Neural crest cell (in vitro differentiated cells): ENCODE data around the gene SPOPL. TPM values are rescaled to one million over a fixed set of nuclear protein-coding genes. Genes with fewer than 3 reads are reported as not detected.

ENCODE experiments used
- DNase-seq: peaks from one replicate; pipeline ENCODE4 v3.0.0; 2021; ENCODE audit warnings: low read depth, mixed read lengths, low spot score
- H3K27ac Mint-ChIP-seq: one replicate; pipeline ENCODE4 v1.8.0; 2021; ENCODE audit warnings: mild to moderate bottlenecking, mixed read lengths; ENCODE audit not compliant: unreplicated experiment
- H3K27me3 Mint-ChIP-seq: 2 replicates; pipeline ENCODE4 v1.8.0; 2021; ENCODE audit warnings: low read depth, mild to moderate bottlenecking, mixed read lengths
- H3K36me3 Mint-ChIP-seq: 2 replicates; pipeline ENCODE4 v1.8.0; 2021; ENCODE audit warnings: low read depth, mild to moderate bottlenecking, mixed read lengths
- H3K4me1 Mint-ChIP-seq: 2 replicates; pipeline ENCODE4 v1.8.0; 2021; ENCODE audit warnings: mixed read lengths
- H3K4me3 Mint-ChIP-seq: one replicate; pipeline ENCODE4 v1.8.0; 2021; ENCODE audit warnings: mild to moderate bottlenecking, mixed read lengths
- H3K9me3 Mint-ChIP-seq: 2 replicates; pipeline ENCODE4 v1.8.0; 2021; ENCODE audit warnings: mixed read lengths
- total RNA-seq: library from RNA; stranded (reverse); gene quantifications from 2 replicates; pipeline ENCODE4 v1.2.1, GENCODE V29; 2021
- TF ChIP-seq, protein P1 (sequence below): fragments of 200-600 bp; sonication (generic); conservative IDR thresholded peaks from 2 replicates; pipeline ENCODE4 v1.5.0; 2021; ENCODE audit warnings: antibody characterized with exemption, mild to moderate bottlenecking

The SPOPL gene
- total RNA-seq, 1 donor from 2014 or later, result 18.0 TPM

DNA sequence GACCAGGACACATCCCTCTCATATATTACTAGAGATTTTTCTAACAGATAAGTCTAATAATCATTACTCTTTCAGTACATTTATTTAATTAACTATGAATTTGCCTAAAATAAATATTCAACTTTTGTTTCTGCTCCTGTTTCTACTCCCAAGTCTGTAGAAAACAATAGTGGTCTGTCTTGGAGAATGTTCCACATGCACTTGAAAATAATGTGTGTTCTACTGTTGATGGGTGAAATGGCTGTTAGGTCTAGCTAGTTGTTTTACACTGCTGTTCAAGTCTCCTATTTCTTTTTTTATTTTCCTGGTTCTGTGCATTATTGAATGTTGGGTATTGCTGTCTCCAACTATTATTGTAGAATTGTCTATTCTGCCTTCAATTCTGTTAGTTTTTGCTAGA lies 47.2 kb downstream of the SPOPL start:
- TF ChIP-seq, protein P1, sequence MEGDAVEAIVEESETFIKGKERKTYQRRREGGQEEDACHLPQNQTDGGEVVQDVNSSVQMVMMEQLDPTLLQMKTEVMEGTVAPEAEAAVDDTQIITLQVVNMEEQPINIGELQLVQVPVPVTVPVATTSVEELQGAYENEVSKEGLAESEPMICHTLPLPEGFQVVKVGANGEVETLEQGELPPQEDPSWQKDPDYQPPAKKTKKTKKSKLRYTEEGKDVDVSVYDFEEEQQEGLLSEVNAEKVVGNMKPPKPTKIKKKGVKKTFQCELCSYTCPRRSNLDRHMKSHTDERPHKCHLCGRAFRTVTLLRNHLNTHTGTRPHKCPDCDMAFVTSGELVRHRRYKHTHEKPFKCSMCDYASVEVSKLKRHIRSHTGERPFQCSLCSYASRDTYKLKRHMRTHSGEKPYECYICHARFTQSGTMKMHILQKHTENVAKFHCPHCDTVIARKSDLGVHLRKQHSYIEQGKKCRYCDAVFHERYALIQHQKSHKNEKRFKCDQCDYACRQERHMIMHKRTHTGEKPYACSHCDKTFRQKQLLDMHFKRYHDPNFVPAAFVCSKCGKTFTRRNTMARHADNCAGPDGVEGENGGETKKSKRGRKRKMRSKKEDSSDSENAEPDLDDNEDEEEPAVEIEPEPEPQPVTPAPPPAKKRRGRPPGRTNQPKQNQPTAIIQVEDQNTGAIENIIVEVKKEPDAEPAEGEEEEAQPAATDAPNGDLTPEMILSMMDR, result no peak
- H3K4me3 Mint-ChIP-seq, result no peak overlapping the region
- no peak for DNase-seq
- H3K9me3 Mint-ChIP-seq, result no peaks in the 10 kb centered on the region
- H3K27ac Mint-ChIP-seq, result no peak overlapping the region
- peaks cover 4% of the 10 kb centered on the region for H3K4me1 Mint-ChIP-seq
- H3K36me3 Mint-ChIP-seq, result peaks cover 13% of the 10 kb centered on the region
- no peaks in the 10 kb centered on the region for H3K27me3 Mint-ChIP-seq

DNA sequence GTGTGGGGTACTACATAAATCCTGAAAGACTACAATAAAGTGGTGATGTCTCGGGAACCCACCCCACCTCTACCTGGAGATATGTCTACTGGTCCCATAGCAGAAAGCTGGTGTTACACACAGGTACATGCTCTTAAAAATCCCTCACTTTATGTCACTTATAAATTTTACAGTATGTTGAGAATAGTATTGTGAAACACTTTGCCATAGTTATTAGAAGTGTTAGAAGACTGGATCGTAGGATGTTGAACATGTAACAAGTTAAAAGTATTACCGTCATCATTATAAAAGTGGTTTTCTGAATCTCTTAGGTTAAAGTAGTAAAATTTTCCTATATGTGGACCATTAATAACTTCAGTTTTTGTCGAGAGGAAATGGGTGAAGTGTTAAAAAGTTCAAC lies 48.6 kb downstream of the SPOPL start:
- H3K4me1 Mint-ChIP-seq, result peaks cover 4% of the 10 kb centered on the region
- TF ChIP-seq, protein P1, result no peak
- H3K36me3 Mint-ChIP-seq, result peaks cover 13% of the 10 kb centered on the region
- no peaks in the 10 kb centered on the region for H3K27me3 Mint-ChIP-seq
- no peak overlapping the region for H3K4me3 Mint-ChIP-seq
- no peak for DNase-seq
- no peaks in the 10 kb centered on the region for H3K9me3 Mint-ChIP-seq
- H3K27ac Mint-ChIP-seq, result no peak overlapping the region

DNA sequence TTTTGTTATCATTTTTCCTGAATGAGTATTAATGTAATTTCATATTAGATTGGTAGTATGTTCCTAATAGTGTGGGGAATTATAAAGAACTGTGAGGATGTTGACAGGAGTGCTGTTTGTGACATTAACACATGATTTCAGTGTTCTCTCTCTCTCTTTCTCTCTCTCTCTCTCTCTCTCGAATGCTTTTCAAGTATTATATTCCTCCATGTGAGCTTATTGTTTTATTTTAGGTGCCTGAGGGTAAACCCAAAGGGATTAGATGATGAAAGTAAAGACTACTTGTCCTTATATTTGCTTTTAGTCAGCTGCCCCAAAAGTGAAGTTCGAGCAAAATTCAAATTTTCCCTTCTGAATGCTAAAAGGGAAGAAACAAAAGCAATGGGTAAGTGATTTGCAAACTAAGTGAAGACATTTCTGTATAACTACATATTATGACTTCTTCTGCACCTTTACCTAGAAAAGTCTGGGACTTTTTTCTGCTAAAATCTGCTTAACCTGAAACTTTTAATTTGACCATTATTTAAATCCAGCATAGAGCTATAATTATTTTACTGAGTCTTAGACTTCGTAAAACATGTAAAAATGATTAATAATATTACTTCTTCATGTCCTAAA lies 49.2 kb downstream of the SPOPL start:
- Mint-ChIP-seq H3K4me1 (peaks cover 4% of the 10 kb centered on the region), H3K36me3 (peaks cover 13% of the 10 kb centered on the region), H3K27me3 (no peaks in the 10 kb centered on the region), H3K9me3 (no peaks in the 10 kb centered on the region), H3K27ac (no peak overlapping the region), H3K4me3 (no peak overlapping the region)
- DNase-seq, result no peak
- TF ChIP-seq, protein P1, result no peak

DNA sequence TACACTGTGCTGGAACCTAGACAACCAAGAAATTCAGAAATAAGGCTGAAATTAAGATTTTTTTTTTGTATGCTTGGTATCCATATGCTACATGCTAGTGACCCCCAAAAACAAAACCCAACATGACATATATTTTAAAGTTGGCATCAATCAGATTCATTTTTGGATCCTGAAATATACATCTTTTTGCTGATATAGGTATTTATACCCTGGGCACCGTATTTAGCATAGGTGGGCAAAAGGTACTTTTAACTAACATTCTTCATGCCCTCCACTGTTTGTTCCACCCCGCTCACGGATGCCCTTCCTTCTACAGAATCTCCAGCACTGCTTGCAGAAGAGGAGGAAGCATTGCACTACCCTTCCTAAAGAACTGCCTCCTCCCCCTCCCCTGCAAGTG lies 52.6 kb downstream of the SPOPL start:
- Mint-ChIP-seq H3K4me3 (no peak overlapping the region), H3K36me3 (peaks cover 19% of the 10 kb centered on the region), H3K27ac (no peak overlapping the region), H3K27me3 (no peaks in the 10 kb centered on the region), H3K9me3 (no peaks in the 10 kb centered on the region), H3K4me1 (no peaks in the 10 kb centered on the region)
- TF ChIP-seq, protein P1, result no peak
- DNase-seq, result no peak

DNA sequence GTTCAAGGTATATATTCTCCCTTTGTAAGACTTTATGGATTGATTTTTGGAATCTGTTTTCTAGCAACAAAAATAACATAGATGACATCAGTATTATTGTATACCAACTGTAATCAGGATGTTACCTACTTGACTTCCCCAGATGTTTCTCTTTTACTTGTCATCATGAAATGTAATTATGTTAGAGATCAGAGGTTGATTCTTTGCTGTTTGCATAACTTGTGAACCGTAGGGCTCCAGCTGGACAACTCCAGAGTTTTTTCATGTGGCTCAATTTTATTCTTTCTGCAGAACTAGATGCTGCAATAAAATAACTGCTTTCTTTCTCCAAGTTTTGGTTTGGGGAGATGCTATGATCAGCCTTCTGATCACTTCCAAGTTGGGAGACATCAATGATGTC lies 58.1 kb downstream of the SPOPL start:
- TF ChIP-seq, protein P1, result no peak
- Mint-ChIP-seq H3K27me3 (no peaks in the 10 kb centered on the region), H3K4me3 (no peak overlapping the region), H3K27ac (no peak overlapping the region), H3K4me1 (no peaks in the 10 kb centered on the region), H3K9me3 (no peaks in the 10 kb centered on the region), H3K36me3 (peaks cover 24% of the 10 kb centered on the region)
- no peak for DNase-seq
